T-helper 22 cell (primary cell): Measurements from ENCODE around the gene NFIX.

Source experiments
- DNase-seq: peaks from one replicate; pipeline ENCODE4 v3.0.0-alpha.2; 2020; ENCODE audit warnings: low read depth

Gene NFIX

DNA sequence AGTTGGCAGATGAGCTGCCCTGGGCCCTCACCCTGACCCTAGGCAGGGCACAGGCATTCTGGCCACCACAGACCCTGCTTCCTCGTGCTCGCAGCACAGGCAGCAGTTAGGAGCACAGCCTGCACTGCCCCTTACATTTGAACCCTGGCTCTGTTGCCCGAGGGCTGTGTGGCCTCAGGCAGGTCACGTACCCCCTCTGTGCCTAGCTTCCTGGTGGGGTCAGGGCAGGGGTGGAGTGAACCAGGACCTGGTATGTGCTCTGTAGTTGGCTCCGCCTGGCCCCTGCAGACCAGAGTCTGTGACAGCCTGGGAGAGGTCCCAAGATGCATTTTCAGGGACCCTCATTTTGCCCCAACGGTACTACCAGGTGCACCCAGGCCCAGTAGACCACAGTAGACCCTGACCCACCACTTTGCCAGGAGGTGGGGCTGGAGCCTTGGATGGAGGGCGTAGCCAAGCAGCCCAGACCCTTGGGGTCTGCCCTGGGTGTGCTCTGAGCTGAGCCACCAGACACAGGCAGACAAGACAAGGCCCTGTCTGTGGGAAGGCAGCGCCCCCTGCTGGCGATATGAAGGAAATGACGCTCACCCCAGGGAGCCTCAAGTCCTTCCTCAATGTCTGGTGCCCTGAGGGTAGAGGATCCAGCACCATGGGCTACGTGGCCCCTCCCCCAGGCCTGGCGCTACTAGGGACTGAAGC, 98.3 kb downstream of the NFIX start:
- peak; percentile 57 for DNase-seq

DNA sequence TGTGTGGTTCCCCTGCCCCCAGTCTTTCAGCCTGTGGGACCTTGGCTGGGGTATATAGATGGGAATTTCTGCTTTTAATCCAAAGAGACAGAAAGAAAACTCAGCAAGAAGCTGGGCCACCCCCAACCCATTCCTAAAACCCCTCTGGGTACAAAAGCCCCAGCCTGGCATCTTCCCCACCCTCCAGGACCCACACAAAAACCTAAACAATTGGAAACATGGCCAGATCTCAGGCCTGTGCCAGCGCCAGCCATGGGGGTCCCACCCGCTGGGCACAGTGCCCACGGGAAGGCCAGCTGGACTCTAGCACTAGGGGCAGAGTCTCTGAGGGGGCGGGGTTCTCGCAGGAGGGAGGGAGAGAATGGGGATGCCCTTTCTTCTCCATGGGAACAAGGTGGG, 98.8 kb downstream of the NFIX start:
- no peak for DNase-seq

DNA sequence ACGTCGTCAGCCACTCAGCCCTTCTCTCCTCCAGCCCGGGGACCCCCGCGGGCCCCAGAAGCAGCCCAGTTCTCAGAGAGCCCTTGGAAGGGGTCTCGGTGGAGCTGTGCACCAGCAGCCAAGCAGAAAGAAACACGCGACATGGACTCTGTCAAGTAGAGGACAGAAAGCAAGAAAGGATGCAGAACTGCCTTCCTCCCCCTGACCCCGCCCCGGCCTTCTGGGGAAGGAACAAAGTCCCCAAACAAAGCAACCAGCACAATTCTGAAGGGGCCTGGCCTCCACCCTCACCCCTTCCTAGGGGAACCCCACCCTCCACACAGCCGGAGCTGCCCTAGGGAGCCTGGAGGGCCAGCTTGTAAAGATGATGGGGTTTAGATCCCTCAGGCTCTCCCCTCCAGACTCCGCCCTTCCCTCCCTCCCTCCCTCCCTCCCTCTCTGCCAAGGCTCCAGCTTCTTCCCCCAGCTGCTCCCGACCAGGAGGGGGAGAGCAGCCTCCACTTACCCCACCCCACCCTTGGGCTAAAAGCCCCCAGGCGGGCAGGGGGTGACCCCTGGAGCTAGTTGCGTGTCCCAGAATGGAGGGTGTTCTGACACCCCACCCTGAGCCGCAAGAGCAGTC, 99.6 kb downstream of the NFIX start:
- DNase-seq: no peak

DNA sequence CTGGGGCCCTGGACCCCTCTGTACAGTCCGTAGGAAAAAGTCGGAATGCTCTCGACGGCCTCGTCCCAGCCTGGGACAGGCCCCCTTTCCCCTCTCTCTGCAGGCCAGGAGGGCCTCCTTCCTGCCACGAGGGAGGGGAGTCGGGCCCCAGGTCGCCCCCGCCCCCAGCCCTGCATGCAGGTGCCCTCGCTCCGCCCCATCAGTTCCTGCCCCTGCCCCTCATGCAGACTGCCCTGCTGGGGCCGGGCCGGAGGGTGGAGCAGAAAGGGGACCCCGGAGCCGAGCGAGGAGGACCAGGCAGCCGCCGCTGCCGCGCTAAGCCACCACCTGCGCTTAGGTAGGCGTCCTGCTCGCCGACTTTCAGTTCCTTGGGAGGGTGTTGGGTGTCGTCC, 100.1 kb downstream of the NFIX start:
- no peak for DNase-seq

DNA sequence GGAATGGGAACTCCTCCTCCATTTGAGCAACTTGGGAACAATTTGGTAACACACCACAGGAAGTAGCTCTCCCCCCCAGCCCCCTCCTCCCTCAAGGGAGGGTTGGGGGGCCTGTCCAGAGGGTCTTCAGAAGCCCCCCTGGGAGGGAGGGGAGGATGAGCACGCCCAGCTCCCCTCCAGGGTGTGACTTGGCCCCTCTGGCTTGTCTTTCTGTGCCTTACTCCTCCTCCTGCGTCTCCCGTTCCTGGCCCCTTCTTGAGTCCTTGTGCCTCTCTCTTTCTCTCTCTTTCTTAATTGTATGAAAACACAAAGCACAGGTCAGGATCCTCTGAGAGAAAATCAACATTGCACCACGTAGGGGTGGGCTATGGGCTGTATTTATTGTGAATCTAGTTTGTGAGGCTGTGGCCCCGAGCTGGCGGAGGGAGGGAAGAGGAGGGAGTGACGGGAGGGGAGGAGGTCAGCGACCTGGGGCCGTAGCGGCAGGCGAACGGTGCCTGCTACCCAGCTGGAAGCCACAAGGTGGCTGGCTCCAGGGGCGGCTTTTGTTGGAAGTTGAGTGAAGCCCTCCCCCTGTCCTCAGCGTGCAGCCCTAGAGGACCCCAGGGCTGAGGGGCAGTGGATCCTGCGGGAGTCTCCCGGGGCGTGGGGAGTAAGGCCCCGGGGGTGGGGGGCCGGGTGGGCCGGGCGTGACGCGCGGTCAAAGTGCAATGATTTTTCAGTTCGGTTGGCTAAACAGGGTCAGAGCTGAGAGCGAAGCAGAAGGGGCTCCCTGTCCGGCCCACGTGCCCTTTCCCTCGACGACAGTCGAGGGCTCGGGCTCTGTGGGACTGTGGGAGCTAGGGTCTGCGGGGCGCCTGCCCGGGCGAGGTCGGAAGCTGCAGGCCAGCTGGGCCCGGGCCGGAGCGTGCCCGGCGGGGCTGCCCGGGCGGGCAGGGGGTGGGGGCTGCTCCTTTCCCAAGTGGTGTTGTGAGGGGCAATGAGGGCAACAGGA, 101.0 kb downstream of the NFIX start:
- no peak for DNase-seq

DNA sequence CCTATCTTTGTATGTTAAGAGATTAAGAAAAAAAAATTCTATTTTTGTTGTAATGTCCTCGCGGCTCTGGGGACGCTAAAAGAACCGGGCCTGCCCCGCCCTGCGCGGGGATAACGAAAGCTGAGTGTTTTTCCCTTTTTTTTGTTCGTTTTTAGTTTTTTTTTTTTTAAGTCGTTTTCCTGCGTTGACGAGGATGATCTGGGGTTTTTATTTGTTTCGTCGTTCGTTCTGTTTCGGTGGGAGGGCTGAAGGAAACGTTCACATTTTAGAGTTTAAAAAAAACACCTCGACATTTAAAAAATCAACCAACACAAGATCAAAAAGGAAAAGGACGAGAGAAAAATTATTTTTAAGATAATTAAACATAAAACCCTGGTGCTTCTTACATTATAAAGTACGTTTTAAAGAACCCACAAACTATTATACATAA, 101.8 kb downstream of the NFIX start:
- DNase-seq: no peak

DNA sequence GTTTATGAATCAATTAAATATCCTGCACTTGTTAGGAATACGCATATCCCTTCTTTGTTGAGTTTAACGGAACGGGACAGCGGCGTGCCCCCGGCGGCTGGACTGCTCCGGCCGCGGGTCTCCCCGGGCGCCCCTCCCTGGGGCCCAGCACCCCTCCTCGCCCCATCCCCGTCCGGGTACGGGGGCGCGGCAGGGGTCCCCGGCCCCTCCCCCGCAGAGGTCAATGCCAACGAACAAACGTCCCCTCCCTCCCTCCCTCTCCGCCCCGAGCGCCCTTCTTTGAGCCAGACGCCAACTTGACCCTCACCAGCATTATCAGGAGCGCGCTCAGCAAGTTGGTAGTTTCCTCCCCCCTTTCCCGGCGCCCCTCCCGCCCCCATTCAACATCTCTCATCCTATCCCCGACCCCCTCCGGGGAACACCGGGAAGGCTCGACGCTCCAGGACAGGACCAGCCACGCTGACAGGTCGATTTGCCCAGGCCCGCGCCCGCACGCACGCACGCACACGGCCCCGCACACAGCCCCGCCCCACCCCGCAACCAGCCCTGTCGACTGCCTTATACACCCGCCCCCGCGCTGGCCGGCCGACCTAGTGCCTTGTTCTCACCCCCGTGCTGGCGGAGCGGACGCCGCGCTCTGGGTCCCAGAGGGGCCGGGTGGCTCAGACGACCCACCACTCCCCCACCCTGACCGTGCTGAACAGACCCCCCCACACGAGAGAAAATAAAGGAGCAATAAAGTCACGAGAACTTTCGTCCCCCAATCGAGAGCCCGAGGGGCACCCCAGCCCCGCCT, 102.4 kb downstream of the NFIX start:
- DNase-seq: no peak

DNA sequence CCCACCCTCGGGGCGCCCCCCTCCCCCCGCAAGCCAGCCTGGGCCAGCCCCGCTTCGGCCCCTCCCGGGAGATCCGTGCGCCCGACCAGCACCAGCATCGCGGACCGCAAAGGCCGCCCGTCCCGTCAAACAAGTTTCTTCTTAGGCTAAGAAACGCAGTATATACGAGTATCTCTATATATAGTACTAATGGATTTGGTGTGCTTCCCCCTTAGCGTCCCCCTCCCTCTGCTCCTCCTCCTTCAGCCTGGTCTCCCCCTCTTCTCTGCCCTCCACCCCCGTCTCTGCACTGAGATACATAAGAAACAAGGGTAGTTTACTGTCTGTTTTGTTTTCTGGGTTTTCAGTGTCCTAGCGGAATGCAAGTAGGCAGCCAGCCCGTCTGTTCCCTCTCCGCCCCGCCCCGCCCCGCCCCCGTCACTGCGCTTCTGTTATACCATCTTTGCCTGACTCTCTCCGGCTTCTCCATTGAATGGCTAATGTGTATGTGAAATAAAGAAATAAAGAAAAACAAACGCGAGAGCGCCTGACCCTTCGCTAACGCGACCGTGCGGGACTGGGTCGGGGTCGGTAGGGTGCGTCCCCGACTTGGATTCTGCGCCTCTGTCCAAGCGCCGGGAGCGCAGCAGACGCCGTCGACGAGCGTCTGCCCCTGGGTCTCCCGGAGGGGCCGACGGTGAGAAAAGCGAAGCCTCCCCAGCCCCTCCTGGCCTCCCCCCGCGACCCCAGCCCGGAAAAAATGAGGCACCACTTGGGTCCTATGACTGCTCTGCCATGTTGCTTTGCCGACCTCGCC, 103.2 kb downstream of the NFIX start:
- DNase-seq: no peak

DNA sequence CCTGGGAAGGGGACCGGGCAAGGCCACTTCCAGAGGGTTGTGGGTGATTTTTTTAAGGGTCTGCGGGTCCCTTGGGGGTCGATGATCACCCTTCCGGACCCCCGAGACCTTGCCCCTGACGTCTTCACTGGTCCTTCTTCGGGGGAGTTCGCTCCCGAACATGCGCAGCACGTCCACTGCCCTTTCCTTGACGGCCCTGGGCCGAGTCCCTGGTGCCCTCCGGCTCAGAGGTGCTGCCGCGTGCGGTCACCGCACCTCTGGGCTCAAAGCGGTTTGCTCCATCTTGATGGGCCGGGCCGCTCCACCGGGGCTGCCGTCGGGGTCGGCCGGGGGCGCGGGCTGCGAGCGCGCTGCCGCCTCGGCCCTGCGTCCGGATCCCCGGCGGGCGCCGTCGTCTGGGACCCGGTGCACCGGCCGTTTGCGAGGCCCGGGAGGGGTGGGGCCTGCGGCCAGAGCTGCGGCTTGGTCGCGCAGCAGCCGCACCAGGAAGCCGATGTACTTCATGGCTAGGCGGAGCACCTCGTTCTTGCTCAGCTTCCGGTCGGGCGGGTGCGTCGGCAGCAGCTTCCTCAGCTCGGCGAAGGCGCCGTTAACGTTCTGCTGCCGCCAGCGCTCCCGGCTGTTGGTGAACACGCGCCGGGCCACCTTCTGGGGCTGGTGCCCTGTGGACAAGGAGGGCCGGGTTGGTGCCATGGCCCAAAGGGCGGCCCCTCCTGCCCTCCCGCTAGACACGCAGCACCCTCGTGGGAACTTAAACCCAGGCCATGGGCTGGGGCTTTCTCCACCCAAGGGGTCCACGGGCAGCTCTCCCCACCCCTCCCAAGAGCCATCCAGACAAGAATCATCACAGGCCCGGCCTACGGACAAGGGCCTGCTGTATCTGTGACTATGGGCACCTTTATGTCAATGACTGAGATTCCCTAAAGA, 104.1 kb downstream of the NFIX start:
- peak; percentile 77 for DNase-seq

DNA sequence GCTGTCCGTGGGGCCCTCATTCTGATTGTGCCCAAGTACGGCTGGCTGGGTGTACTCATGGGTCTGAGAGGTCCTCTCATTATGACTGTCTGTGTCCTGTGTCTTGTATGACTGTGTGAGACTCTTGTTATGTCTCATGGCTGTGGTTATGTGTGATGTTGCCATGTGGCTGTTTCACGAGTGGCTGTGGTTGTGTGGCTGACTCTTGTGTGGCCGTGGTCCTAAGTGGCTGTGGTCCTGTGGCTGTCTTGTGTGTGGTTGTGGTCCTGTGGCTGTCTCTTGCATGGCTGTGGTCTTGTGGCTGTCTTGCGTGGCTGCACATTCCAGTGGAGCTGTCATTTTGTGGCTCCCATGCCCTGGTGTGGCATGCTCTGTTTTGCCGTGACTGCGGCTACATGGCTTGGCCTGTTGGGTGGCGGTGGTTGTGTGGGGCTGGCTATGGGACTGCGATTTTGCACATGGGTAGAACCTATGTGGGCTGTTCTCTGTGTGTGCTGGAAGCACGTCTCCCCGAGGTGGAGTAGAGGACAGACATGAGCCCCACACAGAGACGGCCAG, 104.8 kb downstream of the NFIX start:
- peak; percentile 51 for DNase-seq

DNA sequence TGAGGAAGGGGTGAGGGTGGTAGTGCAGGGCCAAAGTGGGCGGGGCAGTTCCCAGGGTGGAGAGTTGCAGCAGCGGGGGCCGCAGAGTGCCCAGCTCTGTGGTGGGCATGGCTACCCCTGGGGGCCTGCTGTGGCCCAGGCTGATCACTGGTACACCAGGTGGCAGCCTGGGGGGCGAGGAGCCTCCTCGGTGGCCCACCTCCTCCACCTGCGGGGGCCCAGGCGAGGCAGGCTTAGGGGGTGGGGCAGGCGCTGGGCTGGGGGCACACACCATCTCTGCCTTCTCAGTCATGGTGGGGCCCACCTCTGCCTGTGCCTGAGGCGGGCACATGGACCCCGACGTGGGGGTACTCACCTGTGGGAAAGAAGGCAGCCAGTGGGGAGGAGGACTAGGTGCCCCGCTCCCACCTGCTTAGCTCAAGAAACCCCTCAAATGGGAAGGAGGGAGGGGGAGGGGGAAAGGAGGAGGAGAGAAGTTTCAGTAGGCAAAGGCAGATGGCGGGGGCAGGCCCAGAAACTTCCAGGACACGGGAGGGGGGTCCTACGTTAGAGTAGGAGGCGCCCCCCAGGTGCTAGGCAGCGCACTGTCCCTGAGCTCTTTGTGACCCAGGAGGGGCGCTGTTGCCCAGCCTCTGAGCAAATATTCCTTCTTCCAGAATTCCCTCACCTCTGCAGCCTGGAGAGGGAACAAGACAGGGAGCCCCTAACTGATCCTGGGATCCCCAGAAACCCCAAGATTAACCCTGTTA, 105.7 kb downstream of the NFIX start:
- no peak for DNase-seq

DNA sequence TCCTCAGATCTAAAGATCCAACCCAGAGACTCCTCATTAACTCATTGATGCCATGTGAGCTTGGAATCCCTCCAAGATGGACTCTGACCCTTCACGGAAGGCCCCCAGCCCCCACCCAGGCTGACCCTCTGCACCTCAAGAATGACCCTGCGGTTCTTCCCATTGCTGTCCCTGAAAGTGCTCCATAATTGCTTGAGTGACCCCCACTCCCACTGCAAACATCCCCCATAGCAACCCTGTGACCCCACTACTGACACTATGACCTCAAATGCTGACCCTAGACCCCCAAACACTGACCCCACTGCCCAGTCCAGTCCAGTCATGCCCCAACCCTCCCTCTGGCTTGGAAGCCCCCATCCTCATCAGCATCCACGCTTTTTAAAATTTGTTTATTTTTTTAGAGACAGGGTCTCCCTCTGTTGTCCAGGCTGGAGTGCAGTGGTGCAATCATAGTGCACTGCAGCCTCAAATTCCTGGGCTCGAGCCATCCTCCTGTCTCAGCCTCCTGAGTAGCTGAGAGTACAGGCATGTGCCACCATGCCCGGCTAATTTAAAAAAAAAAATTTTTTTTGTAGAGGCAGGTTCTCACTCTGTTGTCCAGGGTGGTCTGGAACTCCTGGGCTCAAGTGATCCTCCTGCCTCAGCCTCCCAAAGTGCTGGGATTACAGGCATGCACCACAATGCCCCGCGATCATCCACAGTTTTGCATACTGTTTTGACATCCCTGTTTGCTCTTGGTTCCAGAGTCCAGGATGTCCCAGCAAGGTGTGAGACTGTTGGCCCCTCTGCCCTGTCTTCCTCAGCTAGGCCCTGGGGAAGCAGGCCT, 106.5 kb downstream of the NFIX start:
- no peak for DNase-seq

DNA sequence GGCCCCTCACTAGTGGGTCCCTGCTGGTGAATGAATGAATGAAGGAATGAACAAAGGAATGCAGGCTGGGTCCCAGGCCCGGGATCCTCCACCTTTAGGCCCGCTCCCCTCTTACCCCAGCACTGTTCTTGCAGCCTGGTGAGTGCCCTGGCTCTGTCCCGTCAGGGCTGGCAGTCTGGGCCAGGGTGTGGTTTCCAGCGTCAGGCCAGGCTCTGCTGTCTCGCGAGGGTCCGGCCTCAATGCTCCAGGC, 107.1 kb downstream of the NFIX start:
- no peak for DNase-seq

DNA sequence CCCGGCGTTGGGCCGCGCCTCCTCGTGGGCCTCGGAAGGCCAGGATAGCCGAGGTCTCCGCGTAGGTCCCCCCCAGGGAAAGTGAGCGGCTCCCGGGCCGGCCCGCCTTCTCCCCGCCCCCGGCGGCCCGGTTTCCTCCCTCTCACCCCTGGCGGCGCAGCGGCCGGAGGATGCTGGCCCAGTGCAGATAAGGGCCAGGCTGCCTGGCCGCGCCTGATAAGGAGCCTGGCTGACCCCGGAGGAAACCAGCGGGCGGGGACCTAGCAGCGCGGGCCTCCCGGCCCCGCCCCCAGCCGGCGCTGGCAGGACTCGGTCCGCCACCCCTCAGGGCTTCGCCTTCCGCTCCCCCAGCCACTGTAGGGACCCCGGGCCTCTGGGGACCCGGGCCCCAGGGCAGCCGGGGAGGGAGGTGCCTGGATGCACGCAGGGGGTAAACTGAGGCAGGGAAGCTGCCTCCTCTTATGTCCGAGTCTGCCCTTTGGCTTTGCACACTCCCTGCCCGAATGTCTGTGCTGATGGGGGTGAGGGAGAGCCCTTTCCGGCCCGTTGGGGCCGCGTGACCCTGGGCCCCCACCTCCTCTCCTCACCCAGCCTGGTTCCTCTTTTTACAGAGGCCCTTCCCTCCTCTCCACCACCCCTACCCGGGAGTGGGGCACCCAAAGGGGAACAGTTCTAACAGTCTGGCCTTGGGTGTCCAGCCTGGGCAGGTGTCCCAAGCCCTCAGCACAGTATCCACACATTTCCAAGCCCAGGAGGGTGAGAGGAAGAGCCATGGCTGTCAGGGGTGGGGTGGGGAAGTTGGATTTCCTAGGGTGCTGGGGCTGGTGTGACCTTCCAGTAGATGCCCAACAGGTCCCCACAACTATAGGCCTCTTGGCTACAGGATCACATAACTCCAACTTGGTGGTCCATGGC, 107.6 kb downstream of the NFIX start, which contains the start of gene LYL1:
Gene LYL1 (minus strand): TSS at position 193 of the 915 bp plus-strand sequence. CDS start 1,687 bp downstream, outside the sequence.
- no peak for DNase-seq

DNA sequence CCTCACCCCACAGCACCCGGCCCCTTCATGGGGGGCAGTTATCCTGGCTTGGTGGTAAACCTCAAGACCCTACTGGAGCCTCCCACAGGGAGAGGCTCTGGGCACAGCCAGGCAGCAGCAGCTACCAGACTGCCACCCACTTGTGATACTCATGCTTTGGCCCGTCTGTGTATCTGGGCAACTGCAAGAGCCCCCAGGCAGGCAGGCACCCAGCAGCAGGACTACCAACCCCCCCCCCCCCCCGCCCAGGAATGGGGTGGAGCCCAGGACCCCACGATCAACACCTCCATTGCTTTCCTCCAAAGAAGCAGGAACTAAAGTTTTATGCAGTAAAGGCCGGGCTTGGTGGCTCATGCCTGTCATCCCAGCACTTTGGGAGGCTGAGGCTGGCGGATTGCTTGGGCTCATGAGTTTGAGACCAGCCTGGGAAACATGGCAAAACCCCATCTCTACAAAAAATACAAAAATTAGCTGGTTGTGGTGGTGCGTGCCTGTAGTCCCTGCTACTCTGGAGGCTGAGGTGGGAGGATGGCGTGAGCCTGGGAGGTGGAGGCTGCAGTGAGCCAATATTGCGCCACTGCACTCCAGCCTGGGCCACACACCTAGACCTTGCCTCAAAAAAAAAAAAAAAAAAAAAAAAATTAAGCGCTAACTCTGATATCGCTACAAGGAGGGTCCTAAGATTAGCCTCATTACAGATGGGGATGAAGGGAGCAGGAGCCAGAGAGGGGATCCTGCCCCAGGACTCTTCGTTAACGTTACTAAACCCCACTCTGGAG, 108.5 kb downstream of the NFIX start:
- DNase-seq: no peak

DNA sequence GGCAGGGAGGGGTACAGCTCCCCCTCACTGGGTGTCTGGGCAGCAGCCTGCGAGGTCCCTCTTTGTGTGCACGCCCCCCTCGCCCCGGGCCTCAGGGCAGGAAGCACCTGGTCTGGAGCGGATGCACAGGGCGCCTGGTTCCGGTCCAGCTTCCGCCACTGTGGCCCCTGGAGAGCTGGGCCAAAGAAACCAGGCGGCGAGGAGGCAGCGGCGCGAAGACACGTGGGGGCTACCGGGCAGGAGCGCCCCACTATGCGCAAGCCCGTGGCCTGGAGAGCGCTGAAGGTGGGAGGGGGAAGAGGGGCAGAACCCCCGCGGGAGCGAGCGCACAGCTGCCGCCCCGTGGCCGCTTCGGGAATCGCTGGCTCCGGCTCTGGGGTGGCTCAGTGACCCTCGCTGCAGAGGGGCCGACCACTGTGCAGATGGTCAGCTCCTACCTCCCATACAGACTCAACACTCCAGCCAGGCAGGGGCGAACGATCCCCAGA, 109.1 kb downstream of the NFIX start:
- DNase-seq: no peak
